AG04449 (cell line): Measurements from ENCODE around the gene CCL23.

ENCODE experiments used
- CTCF ChIA-PET: fragments of 350-600 bp; formaldehyde crosslinking; extraction: SDS; loops from one replicate; lab custom pipeline; 2021; ENCODE audit warnings: antibody characterized with exemption; lab: Yijun Ruan, JAX
- POLR2A ChIA-PET: fragments of 400-600, 350-600 bp; formaldehyde crosslinking; extraction: SDS; loops from one replicate; lab custom pipeline; 2020; ENCODE audit warnings: antibody characterized with exemption, inconsistent platforms; lab: Yijun Ruan, JAX
- DNase-seq: peaks from one replicate; pipeline ENCODE4 v3.0.0-alpha.2; 2010; ENCODE audit warnings: low read depth, low spot score
- H3K4me3 ChIP-seq: 2 replicates; pipeline ENCODE4 v1.5.1; 2011; ENCODE audit warnings: low read depth, mild to moderate bottlenecking, control low read depth, low read length
- CTCF ChIP-seq: IDR thresholded peaks from one replicate; pipeline ENCODE4 v1.5.1; 2011; ENCODE audit warnings: mild to moderate bottlenecking, moderate library complexity, low read length, control low read depth, inconsistent platforms; ENCODE audit not compliant: insufficient read depth; ENCODE audit errors: missing control alignments

CCL23 gene

GRCh38 chr17:36017799-36018198 lies at the start of gene CCL23:
Gene CCL23, minus strand, starts transcription at chr17:36017972. Its CDS starts 75 bp downstream, at chr17:36017897.
- POLR2A ChIA-PET = no interaction called here
- DNase-seq = no peak
- TF ChIP-seq CTCF = no peak
- CTCF ChIA-PET = interaction anchor here (1.0 kb wide), 1 partner anchor 8 kb away, joined by 3 read pairs; no protein-coding TSS in a partner anchor
- no peak within 1 kb of the TSS for H3K4me3 ChIP-seq

GRCh38 chr17:36066365-36066985 lies 48.7 kb upstream of the CCL23 start:
- H3K4me3 ChIP-seq = no peak overlapping the region
- TF ChIP-seq CTCF = no peak
- no peak for DNase-seq
- ChIA-PET POLR2A (no interaction called here), CTCF (no interaction called here)

- ChIA-PET CTCF (interaction anchor here (0.6 kb wide), 1 partner anchor 9 kb away, joined by 3 read pairs; no protein-coding TSS in a partner anchor), POLR2A (no interaction called here)
- TF ChIP-seq CTCF = no peak
- H3K4me3 ChIP-seq = no peak within 1 kb of the TSS
- no peak for DNase-seq
These were observed 46.2 kb upstream of the CCL23 start, which contains the start of gene CCL18 for GRCh38 chr17:36063786-36064541. Gene CCL18, plus strand, starts transcription at chr17:36064272. Its CDS starts 71 bp downstream, at chr17:36064343.

GRCh38 chr17:36060816-36061215 lies 43.0 kb upstream of the CCL23 start:
- no peak for TF ChIP-seq CTCF
- no peak for DNase-seq
- POLR2A ChIA-PET = no interaction called here
- H3K4me3 ChIP-seq = no peak overlapping the region
- CTCF ChIA-PET = no interaction called here

GRCh38 chr17:36059406-36059805 lies 41.6 kb upstream of the CCL23 start:
- no peak for DNase-seq
- POLR2A ChIA-PET = no interaction called here
- CTCF ChIA-PET = no interaction called here
- no peak overlapping the region for H3K4me3 ChIP-seq
- no peak for TF ChIP-seq CTCF

GRCh38 chr17:36057911-36058310 lies 40.1 kb upstream of the CCL23 start:
- ChIA-PET CTCF (no interaction called here), POLR2A (no interaction called here)
- DNase-seq = no peak
- H3K4me3 ChIP-seq = no peak overlapping the region
- no peak for TF ChIP-seq CTCF
